ENCODE results near the gene CALR3.
"Not testable (repeated sequence)": the region's sequence is repeated elsewhere in the genome, so short reads cannot be mapped to it uniquely, and the experiment has no call there.

GRCh38 chr19:16486476-16486875, 9.5 kb downstream of the CALR3 start:
- not testable (repeated sequence) for TF ChIP-seq JUND (IDR thresholded peaks at IDR 0.05); HNF4G (IDR thresholded peaks at IDR 0.05); TAF1 (conservative IDR thresholded peaks at IDR 0.05); EGR1 (IDR thresholded peaks at IDR 0.05; ENCODE audit: low read depth in 2 of 2); FOXA2 (IDR thresholded peaks at IDR 0.05); RAD21 (IDR thresholded peaks at IDR 0.05); RXRA (IDR thresholded peaks at IDR 0.05)
- TF ChIP-seq, protein P1, sequence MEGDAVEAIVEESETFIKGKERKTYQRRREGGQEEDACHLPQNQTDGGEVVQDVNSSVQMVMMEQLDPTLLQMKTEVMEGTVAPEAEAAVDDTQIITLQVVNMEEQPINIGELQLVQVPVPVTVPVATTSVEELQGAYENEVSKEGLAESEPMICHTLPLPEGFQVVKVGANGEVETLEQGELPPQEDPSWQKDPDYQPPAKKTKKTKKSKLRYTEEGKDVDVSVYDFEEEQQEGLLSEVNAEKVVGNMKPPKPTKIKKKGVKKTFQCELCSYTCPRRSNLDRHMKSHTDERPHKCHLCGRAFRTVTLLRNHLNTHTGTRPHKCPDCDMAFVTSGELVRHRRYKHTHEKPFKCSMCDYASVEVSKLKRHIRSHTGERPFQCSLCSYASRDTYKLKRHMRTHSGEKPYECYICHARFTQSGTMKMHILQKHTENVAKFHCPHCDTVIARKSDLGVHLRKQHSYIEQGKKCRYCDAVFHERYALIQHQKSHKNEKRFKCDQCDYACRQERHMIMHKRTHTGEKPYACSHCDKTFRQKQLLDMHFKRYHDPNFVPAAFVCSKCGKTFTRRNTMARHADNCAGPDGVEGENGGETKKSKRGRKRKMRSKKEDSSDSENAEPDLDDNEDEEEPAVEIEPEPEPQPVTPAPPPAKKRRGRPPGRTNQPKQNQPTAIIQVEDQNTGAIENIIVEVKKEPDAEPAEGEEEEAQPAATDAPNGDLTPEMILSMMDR (IDR thresholded peaks at IDR 0.05; ENCODE audit: low read depth, low read length, missing input control): not testable (repeated sequence)
